Body of pancreas (tissue), 4 donors: ENCODE results near the gene NCLN. TPM values are rescaled to one million over a fixed set of nuclear protein-coding genes. Genes with fewer than 3 reads are reported as not detected.
A peak's percentile ranks its signal among the peaks of the same experiment; 100 is the strongest.

Experiments
- ATAC-seq: fragments of 150-250 bp; one replicate; pipeline ENCODE4 v1.9.1; 2016
- DNase-seq, 4 donors: peaks; one replicate each; pipeline ENCODE4 v3.0.0-alpha.2; 2019
- H3K27ac ChIP-seq, 4 donors: fragments of 200-600 bp; sonication (generic); 1 replicate in 3 of 4; 2 replicates in 1 of 4; pipeline versions ENCODE4 v1.5.1 to v1.6.1; 2016 to 2019; ENCODE audit warnings: mild to moderate bottlenecking in 1 of 4, mixed read lengths in 1 of 4, moderate library complexity in 1 of 4
- H3K27me3 ChIP-seq, 2 donors: fragments of 200-600 bp; sonication (generic); one replicate each; pipeline ENCODE4 v1.6.0; 2016; ENCODE audit warnings: mild to moderate bottlenecking in 1 of 2
- H3K36me3 ChIP-seq, 2 donors: fragments of 200-600 bp; sonication (generic); replicated peaks in 1 of 2; 2 replicates each; pipeline ENCODE4 v1.5.1; 2016; ENCODE audit warnings: low read depth in 2 of 2; ENCODE audit not compliant: insufficient read depth in 1 of 2
- H3K4me1 ChIP-seq: fragments of 200-600 bp; sonication (generic); one replicate; pipeline ENCODE4 v1.6.0; 2016
- H3K4me3 ChIP-seq, 2 donors: fragments of 200-600 bp; sonication (generic); 1 replicate in 1 of 2; 2 replicates in 1 of 2; pipeline ENCODE4 v1.5.1; 2016 to 2019
- H3K9me3 ChIP-seq, 3 donors: fragments of 200-600 bp; sonication (generic); 1 replicate in 2 of 3; 2 replicates in 1 of 3; pipeline ENCODE4 v1.5.1; 2016
- CTCF ChIP-seq, 7 experiments: fragments of 450-650 bp in 4 of 7; fragments of 200-600 bp in 3 of 7; sonication (generic) in 3 of 7; IDR thresholded peaks; one replicate each; pipeline ENCODE4 v1.5.1; 2016 to 2019; ENCODE audit warnings: antibody characterized with exemption in 7 of 7
- POLR2A ChIP-seq, 3 donors: fragments of 450-650 bp; IDR thresholded peaks; one replicate each; pipeline ENCODE4 v1.6.1; 2016; ENCODE audit warnings: antibody characterized with exemption in 3 of 3, mild to moderate bottlenecking in 2 of 3
- WGBS, 2 donors: methylation state at CpG; one replicate each; pipeline ENCODE4 v1.1.5; 2017; 5-methylcytosine and 5-hydroxymethylcytosine counted together
- intact Hi-C: fragments of 100-400 bp; cut with DNase I; formaldehyde crosslinking; loops from one replicate; pipeline ENCODE4 v1.15.1; 2023
- total RNA-seq, 2 donors: library from RNA; depleted of rRNA; stranded (reverse); fragments of >200 nt; gene quantifications; one replicate each; pipeline ENCODE4 v1.1.0, GENCODE V29; 2016

Gene NCLN
- total RNA-seq, 2 donors from 2014 or later: 30.6 to 56.0 TPM

GRCh38 chr19:3248728-3249326, 63.1 kb downstream of the NCLN start:
- 21 to 27% methylated on average over 10 to 14 of the region's 14 CpGs for WGBS, 2 donors
- no peak for TF ChIP-seq POLR2A (IDR thresholded peaks at IDR 0.05)

DNA sequence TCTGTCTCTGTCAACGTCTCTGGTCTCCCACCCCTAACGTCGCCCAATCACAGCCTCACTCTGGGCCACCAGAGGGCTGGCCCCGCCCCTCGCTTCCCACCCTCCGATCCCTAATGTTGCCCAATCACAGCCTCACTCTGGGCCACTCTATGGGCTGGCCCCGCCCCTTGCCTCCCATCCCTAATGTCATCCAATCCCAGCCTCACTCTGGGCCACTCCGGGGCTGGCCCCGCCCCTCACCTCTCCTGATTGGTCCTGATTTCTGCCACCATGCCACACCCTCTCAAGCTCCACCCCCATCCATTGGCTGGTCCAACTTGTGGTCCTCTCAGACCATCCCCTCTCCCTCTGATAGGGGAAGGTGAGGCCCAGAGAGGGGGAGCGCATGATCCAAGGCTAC, 63.7 kb downstream of the NCLN start:
- WGBS, 2 donors: 54 to 75% methylated on average over 10 of the region's 10 CpGs
- ATAC-seq: no peak
- Histone ChIP-seq H3K36me3 (no peaks in the 10 kb centered on the region), H3K27ac (no peak overlapping the region), H3K4me1 (no peaks in the 10 kb centered on the region), H3K27me3 (no peaks in the 10 kb centered on the region), H3K9me3 (no peaks in the 10 kb centered on the region), H3K4me3 (no peak overlapping the region)
- TF ChIP-seq CTCF (IDR thresholded peaks at IDR 0.05) (no peak), POLR2A (IDR thresholded peaks at IDR 0.05) (no peak)
- intact Hi-C loops: no loop called here
- no peak for DNase-seq

More at GRCh38 chr19:3248728-3249326, 63.1 kb downstream of the NCLN start:
- DNase-seq: no peak
- Histone ChIP-seq H3K4me3 (no peak overlapping the region), H3K27me3 (no peaks in the 10 kb centered on the region), H3K4me1 (no peaks in the 10 kb centered on the region), H3K27ac (no peak overlapping the region), H3K36me3 (no peaks in the 10 kb centered on the region), H3K9me3 (no peaks in the 10 kb centered on the region)
- no peak for ATAC-seq
- intact Hi-C loops: no loop called here

DNA sequence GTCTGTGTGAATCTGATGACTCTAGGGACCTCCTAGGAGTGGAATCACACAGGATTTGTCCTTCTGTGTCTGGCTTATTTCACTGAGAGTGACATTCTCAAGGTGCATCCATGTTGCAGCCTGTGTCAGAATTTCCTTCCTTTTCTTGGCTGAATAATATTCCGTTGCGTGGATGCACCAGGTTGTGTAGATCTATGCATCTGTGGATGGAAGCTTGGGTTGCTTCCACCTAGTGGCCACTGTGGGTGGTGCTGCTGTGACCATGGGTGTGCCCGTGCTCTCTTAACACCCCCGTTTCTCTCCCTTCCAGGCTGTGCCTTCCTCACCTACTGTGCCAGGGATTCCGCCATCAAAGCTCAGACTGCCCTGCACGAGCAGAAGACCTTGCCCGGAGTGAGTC, 64.9 kb downstream of the NCLN start:
- ATAC-seq (peak; percentile 38), DNase-seq (peak in 3 of 4 donors; percentile 7 to 40 (median 26))
- intact Hi-C loops: no loop called here
- Histone ChIP-seq H3K4me3 (no peak overlapping the region), H3K4me1 (no peaks in the 10 kb centered on the region), H3K9me3 (no peaks in the 10 kb centered on the region), H3K27me3 (no peaks in the 10 kb centered on the region), H3K36me3 (no peaks in the 10 kb centered on the region), H3K27ac (no peak overlapping the region)
- WGBS, 2 donors: 59 to 80% methylated on average over 2 to 7 of the region's 7 CpGs
- no peak for TF ChIP-seq POLR2A (IDR thresholded peaks at IDR 0.05)
- peak in 6 of 7 experiments; percentile 16 to 45 (median 40) for TF ChIP-seq CTCF (IDR thresholded peaks at IDR 0.05)

GRCh38 chr19:3251229-3251628, 65.5 kb downstream of the NCLN start:
- Histone ChIP-seq H3K4me1 (no peaks in the 10 kb centered on the region), H3K4me3 (no peak overlapping the region), H3K27ac (no peak overlapping the region), H3K36me3 (no peaks in the 10 kb centered on the region), H3K27me3 (no peaks in the 10 kb centered on the region), H3K9me3 (no peaks in the 10 kb centered on the region)
- no peak for DNase-seq
- intact Hi-C loops: no loop called here
- ATAC-seq: no peak
- TF ChIP-seq POLR2A (IDR thresholded peaks at IDR 0.05): no peak
- 70 to 72% methylated on average over 8 of the region's 8 CpGs for WGBS, 2 donors

- no peaks in the 10 kb centered on the region for H3K4me1 ChIP-seq
- TF ChIP-seq POLR2A (IDR thresholded peaks at IDR 0.05) (no peak), CTCF (IDR thresholded peaks at IDR 0.05) (no peak)
- no peak for ATAC-seq
- no peak overlapping the region for H3K4me3 ChIP-seq
- H3K9me3 ChIP-seq: no peaks in the 10 kb centered on the region
- no peaks in the 10 kb centered on the region for H3K36me3 ChIP-seq
- H3K27ac ChIP-seq: no peak overlapping the region
- intact Hi-C loops: no loop called here
- DNase-seq: no peak
- H3K27me3 ChIP-seq: no peaks in the 10 kb centered on the region
- 71 to 88% methylated on average over 2 of the region's 2 CpGs for WGBS, 2 donors
Observed at GRCh38 chr19:3252650-3253049, 66.9 kb downstream of the NCLN start.

GRCh38 chr19:3253270-3253669, 67.5 kb downstream of the NCLN start:
- Histone ChIP-seq H3K27ac (no peak overlapping the region), H3K27me3 (no peaks in the 10 kb centered on the region), H3K9me3 (no peaks in the 10 kb centered on the region), H3K4me3 (no peak overlapping the region), H3K36me3 (no peaks in the 10 kb centered on the region), H3K4me1 (no peaks in the 10 kb centered on the region)
- TF ChIP-seq POLR2A (IDR thresholded peaks at IDR 0.05) (no peak), CTCF (IDR thresholded peaks at IDR 0.05) (no peak)
- intact Hi-C loops: no loop called here
- no peak for DNase-seq
- no peak for ATAC-seq
- 37 to 47% methylated on average over 3 of the region's 3 CpGs for WGBS, 2 donors
